ENCODE results near the gene POLD3. TPM values are rescaled to one million over a fixed set of nuclear protein-coding genes. Genes with fewer than 3 reads are reported as not detected.

POLD3 gene
- total RNA-seq, 4 donors from 2014 or later, result 9.7 to 17.5 (median 12.1) TPM

DNA sequence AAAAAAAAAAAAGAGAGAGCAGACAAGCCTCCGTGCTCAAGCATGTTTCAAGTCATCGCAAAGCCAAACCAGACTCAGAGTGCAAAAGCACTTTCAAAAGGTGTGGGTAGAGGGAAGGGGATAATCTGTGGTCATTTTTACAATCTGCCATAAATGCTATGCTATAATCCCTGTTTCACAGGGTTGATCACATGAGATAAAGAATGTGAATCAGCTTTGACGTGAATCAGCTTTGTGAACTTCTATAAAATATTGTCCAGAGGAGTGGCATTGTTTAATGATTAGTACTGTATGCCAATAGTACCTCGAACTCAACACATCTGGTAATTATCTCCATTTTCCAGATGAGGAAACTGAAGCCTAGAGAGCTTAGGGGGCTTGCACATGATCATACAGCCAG is 20.0 kb upstream of the POLD3 start:
- TF ChIP-seq, protein P1, sequence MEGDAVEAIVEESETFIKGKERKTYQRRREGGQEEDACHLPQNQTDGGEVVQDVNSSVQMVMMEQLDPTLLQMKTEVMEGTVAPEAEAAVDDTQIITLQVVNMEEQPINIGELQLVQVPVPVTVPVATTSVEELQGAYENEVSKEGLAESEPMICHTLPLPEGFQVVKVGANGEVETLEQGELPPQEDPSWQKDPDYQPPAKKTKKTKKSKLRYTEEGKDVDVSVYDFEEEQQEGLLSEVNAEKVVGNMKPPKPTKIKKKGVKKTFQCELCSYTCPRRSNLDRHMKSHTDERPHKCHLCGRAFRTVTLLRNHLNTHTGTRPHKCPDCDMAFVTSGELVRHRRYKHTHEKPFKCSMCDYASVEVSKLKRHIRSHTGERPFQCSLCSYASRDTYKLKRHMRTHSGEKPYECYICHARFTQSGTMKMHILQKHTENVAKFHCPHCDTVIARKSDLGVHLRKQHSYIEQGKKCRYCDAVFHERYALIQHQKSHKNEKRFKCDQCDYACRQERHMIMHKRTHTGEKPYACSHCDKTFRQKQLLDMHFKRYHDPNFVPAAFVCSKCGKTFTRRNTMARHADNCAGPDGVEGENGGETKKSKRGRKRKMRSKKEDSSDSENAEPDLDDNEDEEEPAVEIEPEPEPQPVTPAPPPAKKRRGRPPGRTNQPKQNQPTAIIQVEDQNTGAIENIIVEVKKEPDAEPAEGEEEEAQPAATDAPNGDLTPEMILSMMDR (IDR thresholded peaks at IDR 0.05), result no peak
- no peak for DNase-seq (ENCODE audit: low spot score)
- no peak for ATAC-seq (ENCODE audit: low FRiP score)

DNA sequence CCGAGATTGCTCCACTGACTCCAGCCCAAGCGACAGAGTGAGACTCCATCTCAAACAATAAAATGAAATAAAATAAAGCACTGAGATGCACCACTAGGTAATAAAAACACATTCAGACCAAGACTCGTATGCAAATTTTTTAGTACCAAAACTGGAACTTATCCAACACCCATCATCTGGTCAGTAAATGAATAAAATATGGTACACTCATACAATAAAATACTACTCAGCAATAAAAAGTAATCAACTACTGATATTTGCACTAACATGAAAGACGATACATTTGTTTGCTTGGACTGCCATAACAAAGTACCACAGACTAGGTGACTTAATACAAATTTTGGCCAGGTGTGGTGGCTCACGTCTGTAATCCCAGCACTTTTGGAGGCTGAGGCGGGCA is 17.8 kb upstream of the POLD3 start:
- DNase-seq (ENCODE audit: low spot score) (no peak), ATAC-seq (ENCODE audit: low FRiP score) (no peak)
- TF ChIP-seq, protein P1 (IDR thresholded peaks at IDR 0.05), result no peak

DNA sequence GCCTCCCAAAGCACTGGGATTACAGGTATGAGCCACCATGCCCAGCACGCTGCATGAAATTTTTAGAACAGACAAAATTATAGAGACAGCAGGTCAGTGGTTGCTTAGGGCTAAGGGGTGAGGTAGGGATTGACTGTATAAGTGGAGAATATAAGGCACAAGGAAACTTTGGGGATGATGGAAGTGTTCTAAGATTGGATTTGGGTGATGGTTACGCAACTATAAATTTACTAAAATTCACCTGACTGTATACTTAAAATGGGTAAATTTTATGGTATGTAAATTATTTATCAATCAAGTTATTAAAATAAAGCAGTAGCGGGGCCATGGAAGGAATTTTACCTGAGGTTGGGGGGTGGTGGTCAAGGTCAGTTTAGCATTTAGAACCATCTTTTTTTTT is 16.4 kb upstream of the POLD3 start:
- TF ChIP-seq, protein P1 (IDR thresholded peaks at IDR 0.05), result no peak

DNA sequence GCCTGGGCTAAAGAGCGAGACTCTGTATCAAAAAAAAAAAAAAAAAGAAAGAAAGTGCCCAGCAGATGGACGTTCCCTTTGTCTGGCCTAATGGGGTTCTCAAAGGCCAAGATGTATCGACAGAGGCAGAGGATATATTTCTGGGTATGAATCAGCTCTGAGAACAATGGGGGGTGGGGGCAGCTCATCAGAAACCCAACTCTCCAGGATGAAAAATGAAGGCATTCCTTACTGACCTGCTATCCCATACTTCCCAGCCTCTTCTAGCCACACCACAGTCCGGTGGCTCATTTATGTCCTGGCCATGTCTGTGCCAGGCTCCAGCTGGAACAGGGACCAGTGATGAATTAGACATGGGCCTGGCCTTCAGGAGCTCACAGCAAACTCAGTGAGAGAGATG is 15.2 kb upstream of the POLD3 start:
- TF ChIP-seq, protein P1 (IDR thresholded peaks at IDR 0.05), result no peak
- DNase-seq (ENCODE audit: low spot score), result no peak
- ATAC-seq (ENCODE audit: low FRiP score), result no peak

More for the DNA sequence above, 16.4 kb upstream of the POLD3 start:
- no peak for DNase-seq (ENCODE audit: low spot score)
- ATAC-seq (ENCODE audit: low FRiP score), result no peak

DNA sequence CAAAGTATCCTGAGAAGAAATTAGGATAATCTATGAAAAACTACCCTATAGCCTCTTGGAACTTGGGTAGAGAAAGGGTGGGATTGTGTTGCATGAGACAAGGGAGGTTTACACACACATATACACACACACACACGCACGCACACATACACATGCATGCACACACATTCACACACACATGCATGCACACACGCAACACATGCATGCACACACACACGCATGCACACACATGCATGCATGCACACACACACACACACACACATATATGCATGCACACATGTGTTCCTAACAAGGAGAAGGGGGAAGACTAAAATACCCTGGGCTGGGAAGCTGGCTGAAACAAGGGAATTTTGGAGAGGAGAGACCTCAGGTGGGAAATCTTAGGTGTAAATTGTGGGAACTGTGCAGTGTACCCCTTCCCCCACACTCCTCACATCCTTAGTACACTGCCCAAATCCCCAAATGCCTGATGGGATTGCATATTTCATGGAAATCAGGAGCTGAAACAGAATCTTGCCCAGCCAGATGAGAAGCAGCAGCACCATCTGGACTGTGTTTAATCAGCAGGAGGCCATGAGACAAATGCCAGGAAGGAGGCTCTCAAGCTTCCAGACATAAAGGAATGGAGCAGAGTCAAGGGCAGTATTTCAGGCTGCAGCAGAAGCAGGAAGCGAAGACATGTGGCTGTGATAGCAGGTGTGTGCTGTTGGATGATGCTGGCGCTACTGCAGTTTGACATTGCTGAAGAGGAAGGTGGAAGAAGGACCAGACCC is 14.6 kb upstream of the POLD3 start:
- ATAC-seq (ENCODE audit: low FRiP score) (no peak), DNase-seq (ENCODE audit: low spot score) (no peak)
- TF ChIP-seq, protein P1 (IDR thresholded peaks at IDR 0.05), result no peak

DNA sequence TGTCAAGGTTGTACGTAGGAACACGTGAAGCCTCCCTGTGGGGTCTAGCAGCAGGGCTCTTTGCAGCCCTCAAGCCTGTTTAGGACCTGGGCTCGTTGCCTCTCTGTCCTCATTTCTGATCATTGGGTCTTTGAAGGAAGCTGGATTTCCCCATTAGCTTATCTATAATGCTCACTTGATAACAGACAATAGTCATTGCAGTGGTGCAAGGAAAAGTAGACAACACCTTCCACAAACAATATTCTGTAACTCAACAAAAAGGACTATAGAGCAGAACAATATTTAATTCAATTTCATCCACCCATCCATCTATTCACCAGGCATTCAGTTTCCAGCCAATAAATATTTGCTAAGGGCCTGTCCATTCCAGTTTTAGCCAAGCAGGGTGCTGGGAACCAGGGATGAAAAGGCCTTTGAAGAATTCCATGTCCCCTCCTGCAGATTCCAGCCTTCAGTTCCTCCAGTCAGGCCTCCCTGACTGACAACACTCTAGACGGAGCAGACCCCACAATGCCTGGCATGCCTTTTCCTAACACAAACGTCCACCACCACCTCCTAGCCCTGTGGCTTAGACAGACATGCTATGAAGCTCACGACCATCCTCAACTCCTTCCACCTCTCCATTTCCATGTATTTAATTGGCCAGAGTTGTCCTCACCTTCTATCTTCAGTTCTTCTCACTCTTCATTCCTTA is 12.7 kb upstream of the POLD3 start:
- TF ChIP-seq, protein P1 (IDR thresholded peaks at IDR 0.05), result no peak
- no peak for DNase-seq (ENCODE audit: low spot score)
- no peak for ATAC-seq (ENCODE audit: low FRiP score)

Measured in omental fat pad (tissue), 4 donors.